ENCODE results near the gene C5orf47.

C5orf47 gene

GRCh38 chr5:174022384-174023095 lies 33.6 kb downstream of the C5orf47 start:
- no peak overlapping the region for H3K27ac ChIP-seq (ENCODE audit: low read depth, low read length, poor library complexity, severe bottlenecking)
- no peak overlapping the region for H3K9ac ChIP-seq (ENCODE audit: low read length)
- no peaks in the 10 kb centered on the region for H3F3A ChIP-seq (ENCODE audit: insufficient read depth, low read length)
- H3K4me3 ChIP-seq (ENCODE audit: low read depth, low read length, poor library complexity, severe bottlenecking), result no peak overlapping the region
- H2AFZ ChIP-seq (ENCODE audit: low read length), result no peak overlapping the region
- H3K4me1 ChIP-seq (ENCODE audit: insufficient read depth, low read length, severe bottlenecking), result no peaks in the 10 kb centered on the region
- H3K9me2 ChIP-seq (ENCODE audit: low read depth, low read length), result no peaks in the 10 kb centered on the region
- H3K27me3 ChIP-seq (ENCODE audit: insufficient read depth, low read length), result 0 out of 2 replicates have a peak, but pooled peaks cover 2% of the 10 kb centered on the region
- H3K9me3 ChIP-seq (ENCODE audit: low read length), result no peaks in the 10 kb centered on the region
- no peaks in the 10 kb centered on the region for H4K20me1 ChIP-seq (ENCODE audit: insufficient read depth, low read length)
- H3K4me2 ChIP-seq (ENCODE audit: low read length), result no peak overlapping the region
- no peaks in the 10 kb centered on the region for H3K79me2 ChIP-seq (ENCODE audit: insufficient read depth, low read length)
- TF ChIP-seq CTCF (IDR thresholded peaks at IDR 0.05; ENCODE audit: low read length) (no peak), EZH2 (IDR thresholded peaks at IDR 0.05; ENCODE audit: borderline replicate concordance, low read length) (no peak)
- H3K36me3 ChIP-seq (ENCODE audit: insufficient read depth, low read length), result no peaks in the 10 kb centered on the region

- H3F3A ChIP-seq (ENCODE audit: insufficient read depth, low read length), result no peaks in the 10 kb centered on the region
- no peak for TF ChIP-seq CTCF (IDR thresholded peaks at IDR 0.05; ENCODE audit: low read length)
- no peak for TF ChIP-seq EZH2 (IDR thresholded peaks at IDR 0.05; ENCODE audit: borderline replicate concordance, low read length)
- H4K20me1 ChIP-seq (ENCODE audit: insufficient read depth, low read length), result no peaks in the 10 kb centered on the region
- H3K4me2 ChIP-seq (ENCODE audit: low read length), result no peak overlapping the region
- 0 out of 2 replicates have a peak, but pooled peaks cover 4% of the 10 kb centered on the region for H3K27me3 ChIP-seq (ENCODE audit: insufficient read depth, low read length)
- no peaks in the 10 kb centered on the region for H3K79me2 ChIP-seq (ENCODE audit: insufficient read depth, low read length)
- H3K9me3 ChIP-seq (ENCODE audit: low read length), result no peaks in the 10 kb centered on the region
- no peak overlapping the region for H3K4me3 ChIP-seq (ENCODE audit: low read depth, low read length, poor library complexity, severe bottlenecking)
- H3K9me2 ChIP-seq (ENCODE audit: low read depth, low read length), result no peaks in the 10 kb centered on the region
- H3K4me1 ChIP-seq (ENCODE audit: insufficient read depth, low read length, severe bottlenecking), result no peaks in the 10 kb centered on the region
- no peak overlapping the region for H3K9ac ChIP-seq (ENCODE audit: low read length)
- no peak overlapping the region for H3K27ac ChIP-seq (ENCODE audit: low read depth, low read length, poor library complexity, severe bottlenecking)
- no peaks in the 10 kb centered on the region for H3K36me3 ChIP-seq (ENCODE audit: insufficient read depth, low read length)
- H2AFZ ChIP-seq (ENCODE audit: low read length), result no peak overlapping the region
Observed at GRCh38 chr5:174030286-174030685, 41.3 kb downstream of the C5orf47 start.

GRCh38 chr5:174044466-174045254 lies 55.7 kb downstream of the C5orf47 start:
- H3K79me2 ChIP-seq (ENCODE audit: insufficient read depth, low read length), result no peaks in the 10 kb centered on the region
- H3K4me1 ChIP-seq (ENCODE audit: insufficient read depth, low read length, severe bottlenecking), result no peaks in the 10 kb centered on the region
- no peak overlapping the region for H3K4me2 ChIP-seq (ENCODE audit: low read length)

More at GRCh38 chr5:174044466-174045254, 55.7 kb downstream of the C5orf47 start:
- Histone ChIP-seq H3K9me2 (ENCODE audit: low read depth, low read length) (no peaks in the 10 kb centered on the region), H3F3A (ENCODE audit: insufficient read depth, low read length) (no peaks in the 10 kb centered on the region), H3K9me3 (ENCODE audit: low read length) (no peaks in the 10 kb centered on the region), H3K36me3 (ENCODE audit: insufficient read depth, low read length) (no peaks in the 10 kb centered on the region), H3K4me3 (ENCODE audit: low read depth, low read length, poor library complexity, severe bottlenecking) (no peak overlapping the region), H3K9ac (ENCODE audit: low read length) (no peak overlapping the region), H3K27me3 (ENCODE audit: insufficient read depth, low read length) (no peaks in the 10 kb centered on the region), H3K27ac (ENCODE audit: low read depth, low read length, poor library complexity, severe bottlenecking) (no peak overlapping the region), H4K20me1 (ENCODE audit: insufficient read depth, low read length) (no peaks in the 10 kb centered on the region), H2AFZ (ENCODE audit: low read length) (no peak overlapping the region)
- TF ChIP-seq CTCF (IDR thresholded peaks at IDR 0.05; ENCODE audit: low read length) (no peak), EZH2 (IDR thresholded peaks at IDR 0.05; ENCODE audit: borderline replicate concordance, low read length) (no peak)
